IPS DF 6.9 (cell line): ENCODE results near the gene TATDN2.
"Not testable (repeated sequence)": the region's sequence is repeated elsewhere in the genome, so short reads cannot be mapped to it uniquely, and the experiment has no call there.

Source experiments
- DNase-seq: peaks from one replicate; pipeline ENCODE4 v3.0.0-alpha.2; 2013; ENCODE audit warnings: low read depth, low spot score
- H3K27ac ChIP-seq: one replicate; pipeline ENCODE4 v1.5.1; 2013; ENCODE audit warnings: low read length, control low read depth
- H3K27me3 ChIP-seq: 2 replicates; pipeline ENCODE4 v1.6.1; 2013; ENCODE audit warnings: mild to moderate bottlenecking, low read length; ENCODE audit not compliant: control insufficient read depth, insufficient read depth
- H3K36me3 ChIP-seq: 2 replicates; pipeline ENCODE4 v1.6.1; 2013; ENCODE audit warnings: low read length; ENCODE audit not compliant: control insufficient read depth, insufficient read depth
- H3K4me1 ChIP-seq: 2 replicates; pipeline ENCODE4 v1.6.1; 2013; ENCODE audit warnings: low read length; ENCODE audit not compliant: control insufficient read depth, insufficient read depth
- H3K4me3 ChIP-seq: 2 replicates; pipeline ENCODE4 v1.5.1; 2013; ENCODE audit warnings: mild to moderate bottlenecking, low read length
- H3K9me3 ChIP-seq: 2 replicates; pipeline ENCODE4 v1.6.1; 2013; ENCODE audit warnings: low read length, inconsistent platforms; ENCODE audit not compliant: control insufficient read depth, insufficient read depth
- WGBS: extraction: QIAGEN DNeasy Blood & Tissue Kit; methylation state at CpG from one replicate; pipeline ENCODE4 v1.1.7; 2013; ENCODE audit warnings: mixed read lengths, missing lambda C conversion rate; ENCODE audit not compliant: insufficient read length, insufficient coverage; 5-methylcytosine and 5-hydroxymethylcytosine counted together

Gene TATDN2

GRCh38 chr3:10289787-10290355 lies 41.6 kb downstream of the TATDN2 start:
- H3K4me1 ChIP-seq: no peaks in the 10 kb centered on the region
- DNase-seq: no peak
- no CpG with 5 or more reads among the region's 9 CpGs for WGBS
- H3K36me3 ChIP-seq: no peaks in the 10 kb centered on the region
- no peak overlapping the region for H3K4me3 ChIP-seq
- no peaks in the 10 kb centered on the region for H3K9me3 ChIP-seq
- H3K27ac ChIP-seq: no peak overlapping the region
- H3K27me3 ChIP-seq: no peaks in the 10 kb centered on the region

- Histone ChIP-seq H3K4me1 (no peaks in the 10 kb centered on the region), H3K36me3 (no peaks in the 10 kb centered on the region), H3K9me3 (no peaks in the 10 kb centered on the region), H3K27me3 (no peaks in the 10 kb centered on the region), H3K27ac (no peak overlapping the region), H3K4me3 (no peak overlapping the region)
- DNase-seq: no peak
- WGBS: no CpG with 5 or more reads among the region's 18 CpGs
Measured at GRCh38 chr3:10290481-10291176, 42.4 kb downstream of the TATDN2 start.

GRCh38 chr3:10291641-10292040 lies 43.4 kb downstream of the TATDN2 start:
- no CpG with 5 or more reads among the region's 6 CpGs for WGBS
- no peaks in the 10 kb centered on the region for H3K36me3 ChIP-seq
- H3K9me3 ChIP-seq: no peaks in the 10 kb centered on the region
- DNase-seq: no peak
- H3K4me3 ChIP-seq: no peak overlapping the region
- no peaks in the 10 kb centered on the region for H3K4me1 ChIP-seq
- no peak overlapping the region for H3K27ac ChIP-seq
- H3K27me3 ChIP-seq: no peaks in the 10 kb centered on the region

- Histone ChIP-seq H3K4me3 (no peak within 1 kb of the TSS), H3K9me3 (no peaks in the 10 kb centered on the region), H3K27me3 (no peaks in the 10 kb centered on the region), H3K36me3 (no peaks in the 10 kb centered on the region), H3K27ac (no peak within 1 kb of the TSS), H3K4me1 (no peaks in the 10 kb centered on the region)
- WGBS: no CpG with 5 or more reads among the region's 12 CpGs
- no peak for DNase-seq
Measured at GRCh38 chr3:10292505-10293419, 44.5 kb downstream of the TATDN2 start, which contains the start of gene GHRL. TSS of gene GHRL (minus strand) at chr3:10292947. CDS start at chr3:10290180, 2,767 bp downstream.

GRCh38 chr3:10294030-10294586 lies 45.8 kb downstream of the TATDN2 start:
- Histone ChIP-seq H3K27me3 (no peaks in the 10 kb centered on the region), H3K4me1 (no peaks in the 10 kb centered on the region), H3K4me3 (no peak overlapping the region), H3K27ac (no peak overlapping the region), H3K9me3 (no peaks in the 10 kb centered on the region), H3K36me3 (no peaks in the 10 kb centered on the region)
- DNase-seq: no peak
- WGBS: no CpG with 5 or more reads among the region's 12 CpGs

GRCh38 chr3:10298064-10298463 lies 49.8 kb downstream of the TATDN2 start:
- WGBS: no CpG with 5 or more reads among the region's 1 CpG
- not testable (repeated sequence) for H3K9me3 ChIP-seq, H3K4me1 ChIP-seq, H3K27me3 ChIP-seq, H3K4me3 ChIP-seq, DNase-seq, H3K27ac ChIP-seq, H3K36me3 ChIP-seq

GRCh38 chr3:10299175-10299574 lies 50.9 kb downstream of the TATDN2 start:
- DNase-seq: no peak
- no peaks in the 10 kb centered on the region for H3K27me3 ChIP-seq
- no peaks in the 10 kb centered on the region for H3K9me3 ChIP-seq
- no peak overlapping the region for H3K4me3 ChIP-seq
- no peak overlapping the region for H3K27ac ChIP-seq
- H3K4me1 ChIP-seq: no peaks in the 10 kb centered on the region
- no CpG with 5 or more reads among the region's 2 CpGs for WGBS
- H3K36me3 ChIP-seq: peaks cover 12% of the 10 kb centered on the region; the same call in 1 of the 2 replicates

GRCh38 chr3:10299679-10300078 lies 51.4 kb downstream of the TATDN2 start:
- Histone ChIP-seq H3K36me3 (peaks cover 15% of the 10 kb centered on the region; the same call in 1 of the 2 replicates), H3K4me3 (no peak overlapping the region), H3K9me3 (no peaks in the 10 kb centered on the region), H3K27ac (no peak overlapping the region), H3K27me3 (no peaks in the 10 kb centered on the region), H3K4me1 (no peaks in the 10 kb centered on the region)
- no CpG with 5 or more reads among the region's 6 CpGs for WGBS
- no peak for DNase-seq

GRCh38 chr3:10300087-10300486 lies 51.8 kb downstream of the TATDN2 start:
- Histone ChIP-seq H3K27ac (no peak overlapping the region), H3K4me1 (no peaks in the 10 kb centered on the region), H3K4me3 (no peak overlapping the region), H3K36me3 (peaks cover 18% of the 10 kb centered on the region; the same call in 1 of the 2 replicates), H3K9me3 (no peaks in the 10 kb centered on the region), H3K27me3 (no peaks in the 10 kb centered on the region)
- no CpG with 5 or more reads among the region's 9 CpGs for WGBS
- DNase-seq: no peak

GRCh38 chr3:10303105-10303504 lies 54.8 kb downstream of the TATDN2 start:
- Histone ChIP-seq H3K27ac (no peak overlapping the region), H3K36me3 (peaks cover 22% of the 10 kb centered on the region; the same call in 1 of the 2 replicates), H3K4me1 (no peaks in the 10 kb centered on the region), H3K4me3 (no peak overlapping the region), H3K9me3 (no peaks in the 10 kb centered on the region), H3K27me3 (no peaks in the 10 kb centered on the region)
- WGBS: no CpG with 5 or more reads among the region's 9 CpGs
- DNase-seq: no peak
